Prostate gland (tissue), 2 donors: ENCODE results near the gene GLRA2. TPM values are rescaled to one million over a fixed set of nuclear protein-coding genes. Genes with fewer than 3 reads are reported as not detected.

ENCODE experiments used
- DNase-seq: peaks from one replicate; pipeline ENCODE4 v3.0.0-alpha.2; 2019; ENCODE audit warnings: low spot score
- H3K27ac ChIP-seq, 2 donors: fragments of 200-600 bp; sonication (generic); 2 replicates each; pipeline ENCODE4 v1.5.1; 2017 to 2019
- H3K27me3 ChIP-seq: fragments of 200-600 bp; sonication (generic); replicated peaks from 2 replicates; pipeline ENCODE4 v1.5.1; 2019; ENCODE audit not compliant: insufficient read depth
- H3K36me3 ChIP-seq, 2 donors: fragments of 200-600 bp; sonication (generic); 1 replicate in 1 of 2; 2 replicates in 1 of 2; pipeline versions ENCODE4 v1.5.1 to v1.8.1; 2017 to 2019
- H3K4me1 ChIP-seq: fragments of 200-600 bp; sonication (generic); replicated peaks from 2 replicates; pipeline ENCODE4 v1.5.1; 2019
- H3K4me3 ChIP-seq, 2 donors: fragments of 200-600 bp; sonication (generic); 2 replicates each; pipeline ENCODE4 v1.5.1; 2017 to 2019
- H3K9me3 ChIP-seq: fragments of 200-600 bp; sonication (generic); 2 replicates; pipeline ENCODE4 v1.5.1; 2017
- CTCF ChIP-seq, 4 experiments: fragments of 200-600 bp in 2 of 4; fragments of 450-650 bp in 2 of 4; sonication (generic) in 2 of 4; IDR thresholded peaks; 1 replicate in 3 of 4; 2 replicates in 1 of 4; pipeline ENCODE4 v1.5.1; 2016 to 2019; ENCODE audit warnings: antibody characterized with exemption in 4 of 4, mild to moderate bottlenecking in 2 of 4, moderate library complexity in 2 of 4
- POLR2A ChIP-seq: fragments of 450-650 bp; IDR thresholded peaks from one replicate; pipeline ENCODE4 v1.6.1; 2016; ENCODE audit warnings: antibody characterized with exemption, mild to moderate bottlenecking
- POLR2AphosphoS5 ChIP-seq: sonication (generic); formaldehyde crosslinking; IDR thresholded peaks from one replicate; pipeline ENCODE4 v1.6.1; 2017; ENCODE audit warnings: antibody characterized with exemption
- WGBS: methylation state at CpG from one replicate; pipeline ENCODE4 v1.1.5; 2018; 5-methylcytosine and 5-hydroxymethylcytosine counted together
- intact Hi-C: fragments of 100-400 bp; cut with DNase I; formaldehyde crosslinking; loops from one replicate; pipeline ENCODE4 v1.14.2; 2022
- total RNA-seq, 2 donors: library from RNA; depleted of rRNA; stranded (reverse); fragments of >200 nt; gene quantifications; one replicate each; pipeline ENCODE4 v1.1.0, GENCODE V29; 2016

GLRA2 gene
- total RNA-seq, 2 donors from 2014 or later = not detected

GRCh38 chrX:14554131-14554715, 24.9 kb downstream of the GLRA2 start:
- TF ChIP-seq POLR2A (no peak), CTCF (IDR thresholded peaks at IDR 0.05) (no peak), POLR2AphosphoS5 (no peak)
- DNase-seq = no peak
- Histone ChIP-seq H3K4me1 (no peaks in the 10 kb centered on the region), H3K4me3 (no peak overlapping the region), H3K36me3 (no peaks in the 10 kb centered on the region), H3K9me3 (no peaks in the 10 kb centered on the region), H3K27ac (no peak overlapping the region), H3K27me3 (no peaks in the 10 kb centered on the region)
- intact Hi-C loops = no loop called here
- WGBS = 42% methylated on average over 3 of the region's 3 CpGs

GRCh38 chrX:14564058-14564457, 34.7 kb downstream of the GLRA2 start:
- TF ChIP-seq POLR2A (no peak), CTCF (IDR thresholded peaks at IDR 0.05) (no peak), POLR2AphosphoS5 (no peak)
- no peak for DNase-seq
- Histone ChIP-seq H3K27ac (no peak overlapping the region), H3K36me3 (no peaks in the 10 kb centered on the region), H3K9me3 (no peaks in the 10 kb centered on the region), H3K27me3 (no peaks in the 10 kb centered on the region), H3K4me1 (no peaks in the 10 kb centered on the region), H3K4me3 (no peak overlapping the region)
- 84% methylated on average over 2 of the region's 2 CpGs for WGBS
- intact Hi-C loops = no loop called here

- TF ChIP-seq POLR2AphosphoS5 (no peak), CTCF (IDR thresholded peaks at IDR 0.05) (no peak), POLR2A (no peak)
- no peak for DNase-seq
- H3K36me3 ChIP-seq = no peaks in the 10 kb centered on the region
- intact Hi-C loops = no loop called here
- H3K9me3 ChIP-seq = no peaks in the 10 kb centered on the region
- no peaks in the 10 kb centered on the region for H3K27me3 ChIP-seq
- no peak overlapping the region for H3K4me3 ChIP-seq
- no peaks in the 10 kb centered on the region for H3K4me1 ChIP-seq
- no peak overlapping the region for H3K27ac ChIP-seq
- WGBS = 8% methylated on average over 2 of the region's 2 CpGs
Measured at GRCh38 chrX:14573161-14573560, 43.8 kb downstream of the GLRA2 start.

GRCh38 chrX:14581081-14581480, 51.7 kb downstream of the GLRA2 start:
- H3K9me3 ChIP-seq = no peaks in the 10 kb centered on the region
- no peak for DNase-seq
- no peaks in the 10 kb centered on the region for H3K27me3 ChIP-seq
- no peaks in the 10 kb centered on the region for H3K36me3 ChIP-seq
- intact Hi-C loops = no loop called here
- H3K4me1 ChIP-seq = no peaks in the 10 kb centered on the region
- H3K27ac ChIP-seq = no peak overlapping the region
- 93% methylated on average over 8 of the region's 8 CpGs for WGBS
- H3K4me3 ChIP-seq = no peak overlapping the region
- TF ChIP-seq POLR2AphosphoS5 (no peak), CTCF (IDR thresholded peaks at IDR 0.05) (no peak), POLR2A (no peak)

GRCh38 chrX:14584548-14584947, 55.2 kb downstream of the GLRA2 start:
- Histone ChIP-seq H3K27ac (no peak overlapping the region), H3K4me1 (no peaks in the 10 kb centered on the region), H3K36me3 (no peaks in the 10 kb centered on the region), H3K27me3 (no peaks in the 10 kb centered on the region), H3K4me3 (no peak overlapping the region), H3K9me3 (no peaks in the 10 kb centered on the region)
- intact Hi-C loops = no loop called here
- no peak for DNase-seq
- WGBS = 77% methylated on average over 2 of the region's 2 CpGs
- TF ChIP-seq POLR2AphosphoS5 = no peak
- TF ChIP-seq POLR2A = no peak
- TF ChIP-seq CTCF (IDR thresholded peaks at IDR 0.05) = no peak
